WTC11 (cell line): ENCODE results near the gene NOL12. TPM values are rescaled to one million over a fixed set of nuclear protein-coding genes. Genes with fewer than 3 reads are reported as not detected.

Source experiments
- ATAC-seq: fragments of 200-7000 bp; cut with Tn5 transposase; 2 replicates; pipeline ENCODE4 v1.10.0; 2021; ENCODE audit warnings: mild to moderate bottlenecking, moderate library complexity
- CTCF ChIA-PET: fragments of 300-600 bp; sonication (Branson Sonifier 250); formaldehyde crosslinking; loops from one replicate; lab custom pipeline; 2021; ENCODE audit warnings: antibody characterized with exemption; lab: Charles Lee
- POLR2A ChIA-PET: fragments of 350-600 bp; sonication (Branson Sonifier 250); formaldehyde crosslinking; loops from one replicate; lab custom pipeline; 2021; ENCODE audit warnings: antibody characterized with exemption; lab: Charles Lee
- DNase-seq: peaks from one replicate; pipeline ENCODE4 v3.0.0; 2021; ENCODE audit warnings: low spot score
- H3K27ac Mint-ChIP-seq: 2 replicates; pipeline ENCODE4 v1.8.0; 2021; ENCODE audit warnings: mixed read lengths
- H3K27me3 Mint-ChIP-seq: 2 replicates; pipeline ENCODE4 v1.8.0; 2021; ENCODE audit warnings: low read depth, mild to moderate bottlenecking, moderate library complexity, mixed read lengths
- H3K36me3 Mint-ChIP-seq: 2 replicates; pipeline ENCODE4 v1.8.0; 2021; ENCODE audit warnings: mixed read lengths
- H3K4me1 Mint-ChIP-seq: 2 replicates; pipeline ENCODE4 v1.8.0; 2022; ENCODE audit warnings: mixed read lengths
- H3K4me3 Mint-ChIP-seq: 2 replicates; pipeline ENCODE4 v1.8.0; 2021; ENCODE audit warnings: mild to moderate bottlenecking, moderate library complexity, mixed read lengths
- H3K9me3 Mint-ChIP-seq: 2 replicates; pipeline ENCODE4 v1.8.0; 2021; ENCODE audit warnings: mixed read lengths
- ATF3 ChIP-seq: sonication (generic); formaldehyde crosslinking; conservative IDR thresholded peaks from 2 replicates; pipeline ENCODE4 v1.8.1; 2022; ENCODE audit warnings: mild to moderate bottlenecking, missing genetic modification reagents
- ETV6 ChIP-seq: sonication (generic); formaldehyde crosslinking; IDR thresholded peaks from 2 replicates; pipeline ENCODE4 v1.8.1; 2022; ENCODE audit warnings: mild to moderate bottlenecking, missing genetic modification reagents
- GRHL2 ChIP-seq: fragments of 250-450 bp; sonication (Bioruptor Pico); IDR thresholded peaks from 2 replicates; pipeline ENCODE4 v1.8.0; 2022; ENCODE audit warnings: mild to moderate bottlenecking, moderate library complexity; ENCODE audit not compliant: insufficient replicate concordance, severe bottlenecking
- IRF1 ChIP-seq: sonication (generic); formaldehyde crosslinking; IDR thresholded peaks from 2 replicates; pipeline ENCODE4 v1.8.0; 2023; ENCODE audit warnings: missing genetic modification reagents
- NFATC4 ChIP-seq: fragments of 250-450 bp; sonication (Bioruptor Pico); IDR thresholded peaks from 2 replicates; pipeline ENCODE4 v1.9.0; 2021; ENCODE audit warnings: mild to moderate bottlenecking
- NR1H2 ChIP-seq: sonication (generic); formaldehyde crosslinking; IDR thresholded peaks from 2 replicates; pipeline ENCODE4 v1.9.0; 2021; ENCODE audit warnings: mild to moderate bottlenecking, moderate library complexity, missing genetic modification reagents
- NR2C2 ChIP-seq: sonication (generic); formaldehyde crosslinking; IDR thresholded peaks from 2 replicates; pipeline ENCODE4 v1.8.0; 2022; ENCODE audit warnings: mild to moderate bottlenecking, missing genetic modification reagents
- SMAD3 ChIP-seq: sonication (generic); formaldehyde crosslinking; IDR thresholded peaks from 2 replicates; pipeline ENCODE4 v1.8.0; 2022; ENCODE audit warnings: missing genetic modification reagents, mild to moderate bottlenecking, borderline replicate concordance
- SMAD4 ChIP-seq: sonication (generic); formaldehyde crosslinking; IDR thresholded peaks from 2 replicates; pipeline ENCODE4 v1.8.0; 2022; ENCODE audit warnings: mild to moderate bottlenecking, missing genetic modification reagents
- total RNA-seq: library from RNA; stranded (reverse); gene quantifications from 3 replicates; pipeline ENCODE4 v1.2.3, GENCODE V29; 2021
- TF ChIP-seq, protein P1 (sequence below): sonication (generic); formaldehyde crosslinking; IDR thresholded peaks from 2 replicates; pipeline ENCODE4 v1.8.1; 2022; ENCODE audit warnings: low read depth, missing genetic modification reagents, borderline replicate concordance
- TF ChIP-seq, protein P2 (sequence below): sonication (generic); formaldehyde crosslinking; IDR thresholded peaks from 2 replicates; pipeline ENCODE4 v1.8.1; 2022; ENCODE audit warnings: low read depth, mild to moderate bottlenecking, moderate library complexity, missing genetic modification reagents, borderline replicate concordance
- TF ChIP-seq, protein P3 (sequence below): fragments of 250-450 bp; sonication (Bioruptor Pico); IDR thresholded peaks from 2 replicates; pipeline ENCODE4 v2.1.2; 2022; ENCODE audit warnings: mild to moderate bottlenecking, moderate library complexity
- TF ChIP-seq, protein P4 (sequence below): sonication (generic); formaldehyde crosslinking; IDR thresholded peaks from 2 replicates; pipeline ENCODE4 v1.8.1; 2023; ENCODE audit warnings: mild to moderate bottlenecking, moderate library complexity, missing genetic modification reagents
- TF ChIP-seq, protein P5 (sequence below): sonication (generic); formaldehyde crosslinking; IDR thresholded peaks from 2 replicates; pipeline ENCODE4 v1.8.1; 2023; ENCODE audit warnings: mild to moderate bottlenecking, missing genetic modification reagents

NOL12 gene
- total RNA-seq, 1 experiment from 2014 or later, result 24.9 TPM

DNA sequence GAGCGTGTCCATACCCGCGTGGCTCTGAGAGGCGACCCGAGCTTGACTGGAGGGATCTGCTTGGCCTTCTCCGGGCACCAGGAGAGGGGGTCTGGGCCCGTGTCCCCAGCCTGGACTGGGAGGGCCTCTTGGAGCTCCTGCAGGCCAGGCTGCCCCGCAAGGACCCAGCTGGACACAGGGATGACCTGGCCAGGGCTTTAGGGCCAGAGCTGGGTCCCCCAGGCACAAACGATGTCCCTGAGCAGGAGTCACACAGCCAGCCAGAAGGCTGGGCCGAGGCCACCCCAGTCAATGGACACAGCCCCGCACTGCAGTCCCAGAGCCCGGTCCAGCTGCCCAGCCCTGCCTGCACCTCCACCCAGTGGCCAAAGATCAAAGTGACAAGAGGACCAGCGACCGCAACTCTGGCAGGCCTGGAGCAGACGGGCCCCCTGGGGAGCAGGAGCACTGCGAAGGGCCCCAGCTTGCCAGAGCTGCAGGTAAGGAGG, 48.9 kb downstream of the NOL12 start:
- no peak overlapping the region for H3K4me3 Mint-ChIP-seq
- CTCF ChIA-PET, result interaction anchor here (0.6 to 1.6 kb wide), 12 partner anchors 33 to 215 kb away, joined by 3 to 9 read pairs (median 4); partner anchors contain the start of genes CARD10 and GGA1
- ATAC-seq, result peak; percentile 65

DNA sequence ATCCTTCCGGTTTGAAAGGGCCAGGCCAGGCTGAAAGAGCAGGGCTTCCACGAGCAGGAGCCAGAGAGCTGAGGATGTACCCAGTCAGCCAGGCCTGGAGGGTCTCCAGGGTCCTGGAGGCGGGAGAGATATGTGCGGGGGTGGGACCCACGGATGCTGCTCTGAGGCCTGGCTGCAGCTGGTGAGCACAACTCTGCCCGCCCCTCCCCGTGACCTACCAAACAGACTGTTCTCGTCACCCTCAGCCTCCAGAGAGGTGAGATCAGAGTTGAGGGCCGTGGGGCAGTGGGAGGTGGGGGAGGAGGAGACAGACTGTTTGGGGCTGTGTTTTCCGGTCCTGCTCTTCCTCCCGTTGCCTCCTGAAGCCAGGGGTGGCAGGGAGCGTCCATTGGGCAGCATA, 52.9 kb downstream of the NOL12 start:
- no peak overlapping the region for H3K27ac Mint-ChIP-seq
- no peaks in the 10 kb centered on the region for H3K9me3 Mint-ChIP-seq
- CTCF ChIA-PET, result interaction anchor here (1.6 kb wide), 1 partner anchor 96 kb away, joined by 4 read pairs; no protein-coding TSS in a partner anchor
- peaks cover 81% of the 10 kb centered on the region for H3K27me3 Mint-ChIP-seq
- H3K36me3 Mint-ChIP-seq, result no peaks in the 10 kb centered on the region; the same call in 1 of the 2 replicates
- DNase-seq, result no peak
- ATAC-seq, result no peak
- H3K4me3 Mint-ChIP-seq, result no peak overlapping the region
- TF ChIP-seq ATF3 (CRISPR knock-in tag), result no peak
- TF ChIP-seq NR1H2 (CRISPR knock-in tag), result no peak
- TF ChIP-seq NR2C2, result no peak
- TF ChIP-seq SMAD3 (CRISPR knock-in tag), result no peak
- TF ChIP-seq SMAD4 (CRISPR knock-in tag), result no peak
- TF ChIP-seq NFATC4 (CRISPR knock-in tag), result no peak
- TF ChIP-seq ETV6, result no peak
- TF ChIP-seq, protein P1, sequence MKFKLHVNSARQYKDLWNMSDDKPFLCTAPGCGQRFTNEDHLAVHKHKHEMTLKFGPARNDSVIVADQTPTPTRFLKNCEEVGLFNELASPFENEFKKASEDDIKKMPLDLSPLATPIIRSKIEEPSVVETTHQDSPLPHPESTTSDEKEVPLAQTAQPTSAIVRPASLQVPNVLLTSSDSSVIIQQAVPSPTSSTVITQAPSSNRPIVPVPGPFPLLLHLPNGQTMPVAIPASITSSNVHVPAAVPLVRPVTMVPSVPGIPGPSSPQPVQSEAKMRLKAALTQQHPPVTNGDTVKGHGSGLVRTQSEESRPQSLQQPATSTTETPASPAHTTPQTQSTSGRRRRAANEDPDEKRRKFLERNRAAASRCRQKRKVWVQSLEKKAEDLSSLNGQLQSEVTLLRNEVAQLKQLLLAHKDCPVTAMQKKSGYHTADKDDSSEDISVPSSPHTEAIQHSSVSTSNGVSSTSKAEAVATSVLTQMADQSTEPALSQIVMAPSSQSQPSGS (CRISPR knock-in tag), result no peak
- TF ChIP-seq, protein P2, sequence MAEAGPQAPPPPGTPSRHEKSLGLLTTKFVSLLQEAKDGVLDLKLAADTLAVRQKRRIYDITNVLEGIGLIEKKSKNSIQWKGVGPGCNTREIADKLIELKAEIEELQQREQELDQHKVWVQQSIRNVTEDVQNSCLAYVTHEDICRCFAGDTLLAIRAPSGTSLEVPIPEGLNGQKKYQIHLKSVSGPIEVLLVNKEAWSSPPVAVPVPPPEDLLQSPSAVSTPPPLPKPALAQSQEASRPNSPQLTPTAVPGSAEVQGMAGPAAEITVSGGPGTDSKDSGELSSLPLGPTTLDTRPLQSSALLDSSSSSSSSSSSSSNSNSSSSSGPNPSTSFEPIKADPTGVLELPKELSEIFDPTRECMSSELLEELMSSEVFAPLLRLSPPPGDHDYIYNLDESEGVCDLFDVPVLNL, result no peak
- TF ChIP-seq, protein P3, sequence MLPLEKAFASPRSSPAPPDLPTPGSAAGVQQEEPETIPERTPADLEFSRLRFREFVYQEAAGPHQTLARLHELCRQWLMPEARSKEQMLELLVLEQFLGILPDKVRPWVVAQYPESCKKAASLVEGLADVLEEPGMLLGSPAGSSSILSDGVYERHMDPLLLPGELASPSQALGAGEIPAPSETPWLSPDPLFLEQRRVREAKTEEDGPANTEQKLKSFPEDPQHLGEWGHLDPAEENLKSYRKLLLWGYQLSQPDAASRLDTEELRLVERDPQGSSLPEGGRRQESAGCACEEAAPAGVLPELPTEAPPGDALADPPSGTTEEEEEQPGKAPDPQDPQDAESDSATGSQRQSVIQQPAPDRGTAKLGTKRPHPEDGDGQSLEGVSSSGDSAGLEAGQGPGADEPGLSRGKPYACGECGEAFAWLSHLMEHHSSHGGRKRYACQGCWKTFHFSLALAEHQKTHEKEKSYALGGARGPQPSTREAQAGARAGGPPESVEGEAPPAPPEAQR (CRISPR knock-in tag), result no peak
- TF ChIP-seq, protein P4, sequence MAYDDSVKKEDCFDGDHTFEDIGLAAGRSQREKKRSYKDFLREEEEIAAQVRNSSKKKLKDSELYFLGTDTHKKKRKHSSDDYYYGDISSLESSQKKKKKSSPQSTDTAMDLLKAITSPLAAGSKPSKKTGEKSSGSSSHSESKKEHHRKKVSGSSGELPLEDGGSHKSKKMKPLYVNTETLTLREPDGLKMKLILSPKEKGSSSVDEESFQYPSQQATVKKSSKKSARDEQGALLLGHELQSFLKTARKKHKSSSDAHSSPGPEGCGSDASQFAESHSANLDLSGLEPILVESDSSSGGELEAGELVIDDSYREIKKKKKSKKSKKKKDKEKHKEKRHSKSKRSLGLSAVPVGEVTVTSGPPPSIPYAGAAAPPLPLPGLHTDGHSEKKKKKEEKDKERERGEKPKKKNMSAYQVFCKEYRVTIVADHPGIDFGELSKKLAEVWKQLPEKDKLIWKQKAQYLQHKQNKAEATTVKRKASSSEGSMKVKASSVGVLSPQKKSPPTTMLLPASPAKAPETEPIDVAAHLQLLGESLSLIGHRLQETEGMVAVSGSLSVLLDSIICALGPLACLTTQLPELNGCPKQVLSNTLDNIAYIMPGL (CRISPR knock-in tag), result no peak
- TF ChIP-seq IRF1, result no peak
- TF ChIP-seq, protein P5, sequence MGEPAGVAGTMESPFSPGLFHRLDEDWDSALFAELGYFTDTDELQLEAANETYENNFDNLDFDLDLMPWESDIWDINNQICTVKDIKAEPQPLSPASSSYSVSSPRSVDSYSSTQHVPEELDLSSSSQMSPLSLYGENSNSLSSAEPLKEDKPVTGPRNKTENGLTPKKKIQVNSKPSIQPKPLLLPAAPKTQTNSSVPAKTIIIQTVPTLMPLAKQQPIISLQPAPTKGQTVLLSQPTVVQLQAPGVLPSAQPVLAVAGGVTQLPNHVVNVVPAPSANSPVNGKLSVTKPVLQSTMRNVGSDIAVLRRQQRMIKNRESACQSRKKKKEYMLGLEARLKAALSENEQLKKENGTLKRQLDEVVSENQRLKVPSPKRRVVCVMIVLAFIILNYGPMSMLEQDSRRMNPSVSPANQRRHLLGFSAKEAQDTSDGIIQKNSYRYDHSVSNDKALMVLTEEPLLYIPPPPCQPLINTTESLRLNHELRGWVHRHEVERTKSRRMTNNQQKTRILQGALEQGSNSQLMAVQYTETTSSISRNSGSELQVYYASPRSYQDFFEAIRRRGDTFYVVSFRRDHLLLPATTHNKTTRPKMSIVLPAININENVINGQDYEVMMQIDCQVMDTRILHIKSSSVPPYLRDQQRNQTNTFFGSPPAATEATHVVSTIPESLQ (CRISPR knock-in tag), result no peak
- TF ChIP-seq, all 79 proteins: peak for 0
- POLR2A ChIA-PET, result no interaction called here
- H3K4me1 Mint-ChIP-seq, result 0 out of 2 replicates have a peak, but pooled peaks cover 3% of the 10 kb centered on the region

More for the DNA sequence above, 48.9 kb downstream of the NOL12 start:
- no peak for TF ChIP-seq GRHL2 (CRISPR knock-in tag)
- H3K27me3 Mint-ChIP-seq, result peaks cover 84% of the 10 kb centered on the region
- POLR2A ChIA-PET, result interaction anchor here (1.0 kb wide), 1 partner anchor 12 kb away, joined by 4 read pairs; no protein-coding TSS in a partner anchor
- H3K27ac Mint-ChIP-seq, result no peak overlapping the region
- no peaks in the 10 kb centered on the region for H3K9me3 Mint-ChIP-seq
- peak; percentile 73 for DNase-seq
- peaks cover 9% of the 10 kb centered on the region for H3K36me3 Mint-ChIP-seq
- no peaks in the 10 kb centered on the region for H3K4me1 Mint-ChIP-seq
